Hypothalamus (tissue), 51 donors: ENCODE results near the gene RARRES1.
"Not testable (repeated sequence)": the region's sequence is repeated elsewhere in the genome, so short reads cannot be mapped to it uniquely, and the experiment has no call there.

Experiments
- DNase-seq, 51 donors: peaks; one replicate each; lab custom pipeline; 2025; lab: John Stamatoyannopoulos, UW

RARRES1 gene

GRCh38 chr3:158701420-158702065 is 30.7 kb downstream of the RARRES1 start:
- DNase-seq: no peak

DNA sequence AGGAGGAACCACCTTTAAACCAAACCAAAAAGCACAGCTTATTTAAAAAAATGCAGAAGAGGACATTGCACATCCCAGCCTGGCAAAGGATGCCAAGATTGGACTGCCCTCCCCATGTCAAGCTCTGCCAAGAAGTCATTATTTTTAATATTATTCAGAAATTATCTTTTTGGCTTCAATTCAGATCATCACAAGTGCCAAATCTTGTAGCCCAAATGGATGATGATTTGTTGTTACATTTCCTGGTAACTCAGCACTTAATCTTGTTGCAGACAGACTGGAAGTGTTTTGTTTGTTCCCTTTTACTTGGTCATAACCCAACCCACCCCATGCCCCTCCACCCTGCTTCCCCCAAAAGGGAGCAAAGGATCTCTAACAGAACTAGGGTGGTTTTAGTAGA is 31.7 kb downstream of the RARRES1 start:
- no peak for DNase-seq

DNA sequence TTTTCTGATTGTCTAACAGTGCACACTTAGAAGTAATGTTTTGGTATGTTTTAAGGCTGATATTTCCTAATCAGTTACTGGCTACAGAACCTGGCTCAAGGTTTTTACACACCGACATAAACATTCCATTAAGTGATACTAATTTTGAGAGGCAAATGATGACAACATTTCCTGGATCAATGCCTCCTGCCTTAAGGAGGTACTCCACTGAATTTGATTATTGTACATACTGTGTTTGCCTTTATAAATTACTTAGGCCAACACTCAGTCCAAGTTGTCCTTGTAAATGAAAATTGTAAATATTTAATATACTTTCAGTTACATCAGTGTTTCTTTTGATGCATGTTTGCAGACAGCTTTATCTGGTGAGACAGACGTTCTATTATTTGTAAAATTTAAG is 35.6 kb downstream of the RARRES1 start:
- no peak for DNase-seq

GRCh38 chr3:158693866-158694456 is 38.3 kb downstream of the RARRES1 start:
- not testable (repeated sequence) for DNase-seq

DNA sequence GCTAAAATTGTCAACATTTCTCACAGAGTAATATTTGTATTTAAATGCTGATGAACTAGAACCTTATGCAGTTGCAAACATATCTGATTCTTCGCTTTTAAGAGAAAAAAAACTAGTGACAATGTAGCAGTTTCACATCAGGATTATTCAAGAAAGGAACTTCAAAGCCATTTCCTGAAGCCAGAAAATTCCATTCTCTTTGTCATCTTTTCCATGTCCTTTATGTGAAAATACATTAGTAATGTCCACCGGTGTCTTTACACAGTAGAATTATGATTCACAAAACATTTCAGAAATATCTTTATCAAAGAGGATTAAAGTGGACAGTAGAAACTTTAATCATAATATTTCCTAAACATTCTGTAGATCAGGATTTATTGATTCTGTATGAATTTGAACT is 47.1 kb downstream of the RARRES1 start:
- DNase-seq: no peak

GRCh38 chr3:158683230-158683962 is 48.9 kb downstream of the RARRES1 start:
- no peak for DNase-seq

GRCh38 chr3:158680861-158681260 is 51.4 kb downstream of the RARRES1 start:
- no peak for DNase-seq

DNA sequence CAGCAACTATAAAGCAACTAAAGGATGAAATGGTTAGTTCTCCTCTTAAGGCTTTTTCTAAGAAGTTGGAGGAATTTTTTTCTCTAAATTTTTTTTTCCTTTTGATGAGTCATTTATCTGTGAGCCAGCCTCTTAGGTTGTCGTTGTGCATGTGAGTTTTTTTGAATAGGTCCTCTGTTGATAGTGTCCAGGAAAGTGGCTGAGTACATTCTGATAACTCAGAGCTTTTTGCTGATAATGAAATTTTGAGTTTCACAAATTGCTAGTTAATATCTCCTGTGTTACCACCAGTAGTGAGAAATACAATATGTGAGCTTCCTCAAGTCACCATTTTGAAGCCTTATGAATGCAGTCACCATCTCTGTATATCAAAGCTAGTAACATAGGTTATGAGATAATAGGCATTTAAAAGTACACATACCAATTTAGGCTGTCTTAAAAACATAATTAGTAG is 52.7 kb downstream of the RARRES1 start:
- no peak for DNase-seq

- no peak for DNase-seq
These were observed 53.6 kb downstream of the RARRES1 start for GRCh38 chr3:158678687-158679086.

DNA sequence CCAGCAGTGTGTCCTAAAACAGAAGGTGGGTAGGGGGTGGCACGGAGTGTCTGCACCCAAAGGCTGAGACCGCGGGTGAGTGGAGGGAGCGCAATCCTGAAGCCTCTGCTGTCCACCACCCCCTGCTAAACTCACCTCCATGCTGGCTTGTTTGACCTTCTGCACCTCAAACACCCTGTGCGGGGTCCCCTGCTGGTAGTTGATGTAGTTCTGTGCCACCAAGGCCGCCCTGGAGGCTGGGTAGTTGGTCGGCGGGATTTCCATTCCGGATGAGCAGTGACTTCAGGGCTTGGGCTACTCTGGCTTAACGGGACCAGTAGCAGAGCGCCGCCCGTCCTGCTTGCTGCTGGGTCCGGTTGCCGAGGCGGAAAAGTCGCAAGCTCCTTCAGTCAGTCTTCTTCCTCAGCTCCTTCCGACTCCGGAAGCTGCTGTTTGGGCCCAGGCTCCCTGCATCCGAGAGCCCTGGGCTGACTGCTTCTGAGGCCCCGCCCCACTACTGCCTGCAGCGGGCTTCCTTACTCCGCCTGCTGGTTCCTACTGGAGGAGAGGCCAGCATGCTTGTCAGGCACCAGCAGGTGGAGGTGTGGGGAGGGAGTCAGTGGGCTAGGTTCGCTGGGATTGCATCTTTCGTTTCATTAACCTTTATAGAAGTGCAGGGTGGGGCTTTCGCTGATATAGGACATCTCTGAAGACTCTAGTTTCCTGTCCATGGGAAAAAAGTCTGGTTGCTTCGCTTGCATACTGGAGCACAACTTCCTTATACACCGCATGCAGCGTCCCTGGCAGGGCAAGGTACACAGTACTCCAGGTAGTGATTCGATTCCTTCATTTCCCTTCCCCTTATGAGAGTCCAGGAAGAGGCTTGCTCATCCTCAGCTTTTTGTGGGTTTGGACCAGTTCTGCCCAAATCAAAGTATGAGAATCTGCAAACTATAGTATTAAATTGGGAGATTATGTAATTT is 59.8 kb downstream of the RARRES1 start, which contains the start of gene LXN:
TSS of gene LXN (minus strand) at position 434 of the 962 bp plus-strand sequence. CDS start at position 264, 170 bp downstream.
- DNase-seq: peak in 40 of 51 donors; percentile 2 to 75 (median 32)

DNA sequence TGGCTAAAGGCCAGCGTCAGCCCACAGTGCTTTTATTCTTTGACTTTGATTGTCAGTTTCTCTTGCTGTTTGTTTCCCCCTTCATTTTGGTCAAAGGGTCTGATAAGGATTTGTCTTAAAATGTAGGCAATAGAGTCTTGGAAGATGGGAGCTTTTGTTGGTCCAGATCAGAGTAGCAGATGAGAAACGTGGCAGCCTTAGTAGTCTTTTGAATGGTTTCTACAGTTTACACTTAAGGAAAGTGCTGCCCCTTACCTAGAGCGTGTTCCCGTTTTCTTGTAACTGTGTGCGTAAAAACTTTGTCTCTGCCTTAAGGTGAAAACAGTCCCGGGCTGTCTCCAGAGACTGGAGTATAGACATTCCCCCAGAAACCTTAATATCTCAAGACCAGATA is 60.4 kb downstream of the RARRES1 start:
- no peak for DNase-seq

DNA sequence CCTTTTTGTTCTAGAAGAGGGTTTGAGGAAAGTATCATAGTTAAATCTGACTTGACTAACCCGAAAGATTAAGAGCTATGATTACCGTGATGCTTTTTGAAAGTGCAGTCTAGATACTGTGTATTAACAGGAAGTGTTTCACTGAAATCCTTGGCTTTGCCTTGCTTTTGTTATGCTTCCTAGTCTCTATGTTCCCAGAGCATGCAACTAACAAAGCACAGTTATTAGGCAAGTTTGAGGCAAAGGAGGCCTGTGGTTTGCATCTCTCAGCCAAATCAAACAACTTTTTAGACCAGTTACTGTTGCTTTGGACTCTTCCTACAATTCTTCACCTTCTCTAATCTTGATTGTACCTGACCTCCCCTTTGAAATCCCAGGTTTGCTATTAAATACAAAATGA is 63.8 kb downstream of the RARRES1 start:
- DNase-seq: no peak

DNA sequence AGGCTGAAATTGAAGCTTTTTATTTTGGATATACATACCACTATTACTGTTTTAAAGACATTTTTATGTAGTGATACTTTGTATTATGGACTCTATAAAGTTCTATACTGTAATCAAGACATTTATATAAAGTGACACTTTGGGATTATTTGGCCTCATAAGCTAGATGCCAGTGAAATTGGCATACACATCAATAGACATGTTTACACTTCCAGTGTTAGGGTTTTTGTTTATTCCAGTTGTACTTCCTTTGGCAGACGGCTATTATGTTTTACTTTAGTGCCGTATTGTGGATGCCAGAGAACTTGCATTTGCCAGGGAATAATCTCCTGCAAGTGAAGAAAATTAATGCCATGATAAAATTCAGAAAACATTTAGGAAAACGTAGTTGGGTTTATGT is 65.8 kb downstream of the RARRES1 start:
- DNase-seq: no peak

DNA sequence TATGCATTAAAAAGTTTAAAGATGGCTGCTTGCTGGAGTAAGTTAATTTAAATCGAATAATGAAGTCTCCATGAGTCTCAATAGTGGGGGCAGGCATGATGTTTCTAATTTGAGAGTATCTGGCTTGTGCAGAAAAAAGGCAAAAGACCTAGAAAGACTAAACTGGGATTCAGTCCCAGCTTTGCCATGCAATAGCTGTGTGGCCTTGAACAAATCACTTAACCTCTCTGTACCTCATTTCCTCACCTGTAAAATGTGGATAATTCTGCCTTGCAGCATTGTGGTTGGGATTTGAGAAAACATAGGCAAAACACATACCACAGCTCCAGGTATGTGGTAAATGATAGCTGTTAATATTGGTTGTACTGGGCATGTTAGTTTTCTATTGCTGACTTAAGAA is 68.4 kb downstream of the RARRES1 start:
- DNase-seq: no peak

DNA sequence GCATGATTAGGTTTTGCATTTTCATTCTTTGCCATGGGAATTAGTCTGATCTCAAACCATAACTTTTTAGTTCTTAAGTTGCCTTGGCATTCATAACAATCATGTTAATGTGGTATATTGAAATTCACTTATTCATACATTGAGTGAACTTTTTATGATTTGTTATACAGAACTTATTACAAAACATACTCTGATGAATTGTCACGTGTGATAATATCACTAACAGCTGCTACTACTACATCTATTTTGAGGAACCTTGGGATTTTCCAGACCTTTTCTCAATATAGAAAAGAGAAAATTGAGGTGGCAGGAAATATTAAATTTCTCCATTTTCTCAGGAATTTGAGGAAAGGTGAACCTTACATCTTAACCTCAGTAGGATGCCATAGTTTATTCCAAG is 69.0 kb downstream of the RARRES1 start:
- DNase-seq: no peak

- DNase-seq: no peak
These were observed 71.5 kb downstream of the RARRES1 start for GRCh38 chr3:158660711-158661110.

DNA sequence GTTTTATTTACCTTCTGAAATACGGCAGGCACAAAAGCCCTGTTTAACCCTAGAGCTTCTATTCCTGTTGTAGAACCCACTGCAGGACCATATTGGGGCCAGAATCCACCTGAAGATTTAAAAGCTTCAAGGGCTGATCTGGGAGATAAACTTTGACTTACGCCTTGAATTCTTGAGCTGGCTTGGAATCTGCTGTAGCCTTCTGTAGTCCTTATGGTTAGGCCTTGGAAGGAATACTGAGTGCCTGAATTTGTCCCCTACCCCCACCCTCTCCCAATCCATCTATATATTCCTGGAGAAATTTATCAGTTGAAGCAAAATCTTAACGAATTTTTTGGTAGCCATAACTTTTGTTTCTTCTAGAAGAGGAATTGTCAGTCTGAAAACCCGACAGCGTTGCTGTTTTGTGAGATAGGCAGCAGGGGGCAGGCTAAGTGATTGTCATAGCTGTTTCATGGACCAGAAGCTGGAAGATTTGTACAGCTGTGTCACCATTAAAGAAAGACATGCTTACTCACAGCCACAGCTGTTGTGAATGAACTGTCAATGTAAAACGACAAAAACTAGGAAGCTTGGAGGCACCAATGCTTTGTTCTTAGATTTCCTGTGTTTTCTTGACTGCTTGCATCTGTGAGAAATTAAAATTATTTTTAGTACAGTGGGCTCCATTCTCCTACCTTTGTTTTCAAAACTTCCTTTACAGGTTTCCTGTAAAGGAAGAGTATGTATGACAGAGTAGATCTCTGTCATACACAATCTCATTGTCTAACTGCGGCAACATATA is 72.6 kb downstream of the RARRES1 start:
- peak in 30 of 51 donors; percentile 0 to 58 (median 10) for DNase-seq

- DNase-seq: no peak
These were observed 73.4 kb downstream of the RARRES1 start for GRCh38 chr3:158658889-158659288.

DNA sequence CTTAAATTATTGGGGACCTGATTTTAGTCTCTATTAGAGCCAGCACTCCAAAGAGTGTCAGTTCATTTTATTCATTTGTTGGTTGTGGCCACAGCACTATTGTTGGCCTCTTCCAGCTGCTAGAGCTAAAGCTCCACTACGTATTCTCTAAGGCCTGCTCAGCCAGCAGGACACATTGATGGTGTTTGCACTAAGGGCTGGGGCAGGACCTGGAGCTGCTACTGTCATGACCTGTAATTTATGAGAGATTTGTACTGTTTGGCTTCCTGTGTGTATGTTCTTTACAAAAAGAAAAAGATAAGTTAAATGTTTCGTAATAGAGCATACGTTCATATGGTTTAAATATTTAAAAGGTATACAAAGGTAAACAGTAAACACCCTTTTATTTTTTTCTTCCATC is 79.8 kb downstream of the RARRES1 start:
- DNase-seq: no peak

GRCh38 chr3:158651192-158651591 is 81.1 kb downstream of the RARRES1 start:
- no peak for DNase-seq
